DMS79 (cell line): ENCODE measurements around the gene FEZF1.

Experiments used
- DNase-seq: peaks from one replicate; lab custom pipeline; 2025; lab: John Stamatoyannopoulos, UW

Gene FEZF1

GRCh38 chr7:122268101-122268500 is 36.4 kb downstream of the FEZF1 start:
- DNase-seq = no peak

GRCh38 chr7:122262246-122262645 is 42.3 kb downstream of the FEZF1 start:
- DNase-seq = no peak

- DNase-seq = no peak
Measured at GRCh38 chr7:122261442-122261841, 43.1 kb downstream of the FEZF1 start.

- DNase-seq = no peak
Measured at GRCh38 chr7:122261016-122261415, 43.5 kb downstream of the FEZF1 start.

- no peak for DNase-seq
Measured at GRCh38 chr7:122260336-122260735, 44.2 kb downstream of the FEZF1 start.

GRCh38 chr7:122258971-122259370 is 45.6 kb downstream of the FEZF1 start:
- no peak for DNase-seq

- no peak for DNase-seq
Measured at GRCh38 chr7:122257056-122257455, 47.5 kb downstream of the FEZF1 start.

- DNase-seq = no peak
Measured at GRCh38 chr7:122256046-122256445, 48.5 kb downstream of the FEZF1 start.

- no peak for DNase-seq
Measured at GRCh38 chr7:122255454-122255853, 49.1 kb downstream of the FEZF1 start.
